ENCODE measurements around the gene CASK.

The CASK gene

DNA sequence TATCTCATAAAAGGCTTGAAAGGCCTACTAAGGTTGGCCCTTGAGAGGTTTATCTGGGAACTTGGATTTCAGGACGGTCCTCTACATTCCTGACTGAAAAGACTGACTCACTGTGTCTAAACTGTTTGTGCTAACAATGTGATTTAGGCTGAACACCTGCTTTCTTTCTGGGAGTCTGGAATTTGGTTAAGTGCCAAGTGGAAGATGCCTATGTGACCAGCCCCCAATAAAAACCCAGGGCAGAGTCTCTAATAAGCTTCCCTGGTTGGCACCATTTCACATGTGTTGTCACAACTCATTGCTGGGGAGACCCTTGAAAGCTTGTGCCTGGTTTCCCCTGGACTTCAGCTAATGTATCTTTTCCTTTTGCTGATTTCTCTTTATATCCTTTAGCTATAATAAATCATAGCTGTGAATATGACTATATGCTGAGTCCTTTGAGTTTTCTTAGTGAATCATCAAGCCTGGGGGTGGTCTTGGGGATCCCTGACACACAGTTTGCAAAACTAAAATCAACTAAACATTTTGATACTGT is 144.3 kb downstream of the CASK start:
- Histone ChIP-seq H3K4me1 (ENCODE audit: control insufficient read depth, insufficient read depth, low read depth, low read length) (no peaks in the 10 kb centered on the region), H3K36me3 (ENCODE audit: control insufficient read depth in 1 of 2, insufficient read depth in 2 of 2, low read depth in 1 of 2, low read length in 2 of 2) (no peaks in the 10 kb centered on the region), H2BK120ac (ENCODE audit: low read depth, low read length) (no peak overlapping the region), H3K23ac (ENCODE audit: low read length in 2 of 2) (no peak overlapping the region), H3K27me3 (ENCODE audit: control insufficient read depth in 1 of 2, insufficient read depth in 1 of 2, low read length in 2 of 2) (no peaks in the 10 kb centered on the region), H3K9me3 (ENCODE audit: control insufficient read depth, low read length) (no peaks in the 10 kb centered on the region), H4K8ac (ENCODE audit: low read length) (no peak overlapping the region), H2BK12ac (ENCODE audit: low read length in 2 of 2) (no peak overlapping the region), H2AFZ (ENCODE audit: low read depth, low read length) (no peak overlapping the region), H2BK15ac (ENCODE audit: low read depth, poor library complexity, severe bottlenecking) (no peak overlapping the region), H3K27ac (ENCODE audit: low read length, poor library complexity, severe bottlenecking) (peak overlapping the region; percentile 81), H4K91ac (ENCODE audit: low read length) (no peak overlapping the region), H3K9ac (ENCODE audit: low read length) (no peak overlapping the region), H3K18ac (ENCODE audit: low read depth in 1 of 2, low read length in 2 of 2) (no peak overlapping the region), H3K4ac (ENCODE audit: low read depth in 1 of 2, low read length in 2 of 2) (no peak overlapping the region), H3K14ac (ENCODE audit: low read length in 2 of 2) (no peak overlapping the region), H3K79me1 (replicated peaks; ENCODE audit: low read length, poor library complexity, severe bottlenecking) (peaks cover 2% of the 10 kb centered on the region), H2AK5ac (ENCODE audit: low read length, severe bottlenecking) (no peak overlapping the region), H3K4me2 (ENCODE audit: low read length, poor library complexity, severe bottlenecking) (no peak overlapping the region), H2BK5ac (ENCODE audit: low read depth, low read length, poor library complexity, severe bottlenecking) (no peak overlapping the region), H3K4me3 (ENCODE audit: insufficient read depth in 1 of 2, low read depth in 1 of 2, low read length in 2 of 2) (no peak overlapping the region)
- DNase-seq = peak; percentile 41
- WGBS = 0% methylated on average over 1 of the region's 1 CpG

DNA sequence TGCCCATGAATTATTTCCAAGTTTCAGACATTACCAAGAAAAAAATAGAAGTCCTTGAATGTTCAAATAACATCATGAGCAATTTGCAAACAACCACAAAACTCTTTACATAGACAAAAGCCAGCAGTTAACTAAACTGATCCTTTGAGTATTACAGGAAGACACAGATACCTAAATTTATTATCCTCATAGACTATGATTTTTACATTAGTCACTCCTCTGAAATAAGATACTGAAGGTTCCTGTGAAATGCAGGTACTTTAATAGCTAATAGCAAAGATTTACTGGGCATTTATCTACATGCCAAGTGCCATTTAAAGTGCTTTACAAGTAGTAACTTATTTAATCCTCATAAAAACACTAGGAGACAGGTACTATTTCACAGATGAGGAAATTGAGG is 161.7 kb downstream of the CASK start:
- Histone ChIP-seq H3K4ac (ENCODE audit: low read depth in 1 of 2, low read length in 2 of 2) (no peak overlapping the region), H2AK5ac (ENCODE audit: low read length, severe bottlenecking) (no peak overlapping the region), H4K91ac (ENCODE audit: low read length) (no peak overlapping the region), H3K23ac (ENCODE audit: low read length in 2 of 2) (no peak overlapping the region), H3K9me3 (ENCODE audit: control insufficient read depth, low read length) (no peaks in the 10 kb centered on the region), H3K79me1 (replicated peaks; ENCODE audit: low read length, poor library complexity, severe bottlenecking) (peaks cover 3% of the 10 kb centered on the region), H3K27ac (ENCODE audit: low read length, poor library complexity, severe bottlenecking) (no peak overlapping the region), H3K9ac (ENCODE audit: low read length) (no peak overlapping the region), H2BK12ac (ENCODE audit: low read length in 2 of 2) (no peak overlapping the region), H3K18ac (ENCODE audit: low read depth in 1 of 2, low read length in 2 of 2) (no peak overlapping the region), H3K4me1 (ENCODE audit: control insufficient read depth, insufficient read depth, low read depth, low read length) (peaks cover 2% of the 10 kb centered on the region), H3K4me3 (ENCODE audit: insufficient read depth in 1 of 2, low read depth in 1 of 2, low read length in 2 of 2) (no peak overlapping the region), H3K36me3 (ENCODE audit: control insufficient read depth in 1 of 2, insufficient read depth in 2 of 2, low read depth in 1 of 2, low read length in 2 of 2) (no peaks in the 10 kb centered on the region), H2BK15ac (ENCODE audit: low read depth, poor library complexity, severe bottlenecking) (no peak overlapping the region), H2BK5ac (ENCODE audit: low read depth, low read length, poor library complexity, severe bottlenecking) (no peak overlapping the region), H3K14ac (ENCODE audit: low read length in 2 of 2) (no peak overlapping the region), H2AFZ (ENCODE audit: low read depth, low read length) (no peak overlapping the region), H2BK120ac (ENCODE audit: low read depth, low read length) (no peak overlapping the region), H3K27me3 (ENCODE audit: control insufficient read depth in 1 of 2, insufficient read depth in 1 of 2, low read length in 2 of 2) (peaks cover 0 to 12% of the 10 kb centered on the region in 2 experiments), H3K4me2 (ENCODE audit: low read length, poor library complexity, severe bottlenecking) (no peak overlapping the region), H4K8ac (ENCODE audit: low read length) (no peak overlapping the region)
- no peak for DNase-seq

DNA sequence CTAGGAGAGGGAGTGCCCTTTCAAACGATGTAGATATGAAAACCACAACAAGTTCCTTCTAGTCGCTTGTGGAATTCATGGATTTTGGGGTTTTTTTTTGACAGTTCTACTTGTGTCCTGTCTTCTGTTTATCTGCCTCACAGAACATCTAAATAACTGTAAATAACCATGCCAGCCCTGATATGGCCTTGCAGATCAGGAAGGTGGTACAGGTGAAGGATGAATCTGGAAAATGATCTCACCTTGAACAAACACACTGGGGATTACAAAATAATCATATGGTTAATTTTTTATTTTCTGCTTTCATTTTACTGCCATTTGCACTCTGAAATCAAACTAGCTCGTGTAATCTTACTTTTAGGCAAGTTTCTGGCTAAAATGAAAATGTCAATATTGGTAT is 162.2 kb downstream of the CASK start:
- Histone ChIP-seq H3K9ac (ENCODE audit: low read length) (no peak overlapping the region), H3K23ac (ENCODE audit: low read length in 2 of 2) (no peak overlapping the region), H3K9me3 (ENCODE audit: control insufficient read depth, low read length) (no peaks in the 10 kb centered on the region), H3K14ac (ENCODE audit: low read length in 2 of 2) (no peak overlapping the region), H3K4me3 (ENCODE audit: insufficient read depth in 1 of 2, low read depth in 1 of 2, low read length in 2 of 2) (no peak overlapping the region), H3K4ac (ENCODE audit: low read depth in 1 of 2, low read length in 2 of 2) (no peak overlapping the region), H2BK5ac (ENCODE audit: low read depth, low read length, poor library complexity, severe bottlenecking) (no peak overlapping the region), H2BK12ac (ENCODE audit: low read length in 2 of 2) (no peak overlapping the region), H4K8ac (ENCODE audit: low read length) (no peak overlapping the region), H2BK15ac (ENCODE audit: low read depth, poor library complexity, severe bottlenecking) (no peak overlapping the region), H2AFZ (ENCODE audit: low read depth, low read length) (no peak overlapping the region), H3K36me3 (ENCODE audit: control insufficient read depth in 1 of 2, insufficient read depth in 2 of 2, low read depth in 1 of 2, low read length in 2 of 2) (no peaks in the 10 kb centered on the region), H2BK120ac (ENCODE audit: low read depth, low read length) (no peak overlapping the region), H3K4me1 (ENCODE audit: control insufficient read depth, insufficient read depth, low read depth, low read length) (peaks cover 2% of the 10 kb centered on the region), H3K18ac (ENCODE audit: low read depth in 1 of 2, low read length in 2 of 2) (no peak overlapping the region), H3K27ac (ENCODE audit: low read length, poor library complexity, severe bottlenecking) (no peak overlapping the region), H3K27me3 (ENCODE audit: control insufficient read depth in 1 of 2, insufficient read depth in 1 of 2, low read length in 2 of 2) (peaks cover 0 to 14% of the 10 kb centered on the region in 2 experiments), H4K91ac (ENCODE audit: low read length) (no peak overlapping the region), H3K79me1 (replicated peaks; ENCODE audit: low read length, poor library complexity, severe bottlenecking) (peaks cover 2% of the 10 kb centered on the region), H3K4me2 (ENCODE audit: low read length, poor library complexity, severe bottlenecking) (no peak overlapping the region), H2AK5ac (ENCODE audit: low read length, severe bottlenecking) (no peak overlapping the region)
- no peak for DNase-seq
- WGBS = no CpG with 5 or more reads among the region's 3 CpGs

DNA sequence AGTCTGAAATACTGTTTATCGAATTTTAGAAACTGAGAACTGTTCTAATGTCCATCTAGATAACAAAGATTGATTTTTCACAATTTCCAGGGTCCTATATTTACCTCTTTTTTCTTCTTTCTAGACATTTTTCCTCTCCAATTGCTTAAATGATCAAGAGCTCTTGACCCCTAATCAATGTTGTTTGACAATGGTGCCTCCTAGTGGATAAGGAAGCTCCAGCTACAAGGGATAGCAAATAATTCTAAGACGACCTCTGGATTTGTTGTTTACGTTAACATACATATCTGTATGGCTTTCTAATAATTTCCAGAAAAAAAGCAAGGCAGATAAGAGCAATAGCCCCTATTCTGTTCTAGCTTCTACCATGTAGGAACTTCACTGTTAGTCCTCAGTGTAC is 163.5 kb downstream of the CASK start:
- Histone ChIP-seq H3K36me3 (ENCODE audit: control insufficient read depth in 1 of 2, insufficient read depth in 2 of 2, low read depth in 1 of 2, low read length in 2 of 2) (no peaks in the 10 kb centered on the region), H4K91ac (ENCODE audit: low read length) (no peak overlapping the region), H3K9me3 (ENCODE audit: control insufficient read depth, low read length) (no peaks in the 10 kb centered on the region), H3K23ac (ENCODE audit: low read length in 2 of 2) (no peak overlapping the region), H2BK12ac (ENCODE audit: low read length in 2 of 2) (no peak overlapping the region), H2BK120ac (ENCODE audit: low read depth, low read length) (no peak overlapping the region), H3K4me1 (ENCODE audit: control insufficient read depth, insufficient read depth, low read depth, low read length) (peaks cover 2% of the 10 kb centered on the region), H2AFZ (ENCODE audit: low read depth, low read length) (no peak overlapping the region), H3K4me2 (ENCODE audit: low read length, poor library complexity, severe bottlenecking) (no peak overlapping the region), H2BK15ac (ENCODE audit: low read depth, poor library complexity, severe bottlenecking) (no peak overlapping the region), H4K8ac (ENCODE audit: low read length) (no peak overlapping the region), H3K27me3 (ENCODE audit: control insufficient read depth in 1 of 2, insufficient read depth in 1 of 2, low read length in 2 of 2) (peaks cover 0 to 18% of the 10 kb centered on the region in 2 experiments), H3K79me1 (replicated peaks; ENCODE audit: low read length, poor library complexity, severe bottlenecking) (peaks cover 2% of the 10 kb centered on the region), H3K9ac (ENCODE audit: low read length) (no peak overlapping the region), H3K14ac (ENCODE audit: low read length in 2 of 2) (no peak overlapping the region), H2BK5ac (ENCODE audit: low read depth, low read length, poor library complexity, severe bottlenecking) (no peak overlapping the region), H2AK5ac (ENCODE audit: low read length, severe bottlenecking) (no peak overlapping the region), H3K18ac (ENCODE audit: low read depth in 1 of 2, low read length in 2 of 2) (no peak overlapping the region), H3K27ac (ENCODE audit: low read length, poor library complexity, severe bottlenecking) (no peak overlapping the region), H3K4me3 (ENCODE audit: insufficient read depth in 1 of 2, low read depth in 1 of 2, low read length in 2 of 2) (no peak overlapping the region), H3K4ac (ENCODE audit: low read depth in 1 of 2, low read length in 2 of 2) (no peak overlapping the region)
- 92% methylated on average over 2 of the region's 3 CpGs for WGBS
- peak; percentile 36 for DNase-seq

All from mesenchymal stem cell (in vitro differentiated cells and primary cell).